Measurements from ENCODE around the gene RBBP9. TPM values are rescaled to one million over a fixed set of nuclear protein-coding genes. Genes with fewer than 3 reads are reported as not detected.

RBBP9 gene
- total RNA-seq (1 to 10 TPM; 3.9 to 7.3 (median 6.3) TPM), polyA plus RNA-seq (1 to 10 TPM; 2.1 to 4.5 TPM)

DNA sequence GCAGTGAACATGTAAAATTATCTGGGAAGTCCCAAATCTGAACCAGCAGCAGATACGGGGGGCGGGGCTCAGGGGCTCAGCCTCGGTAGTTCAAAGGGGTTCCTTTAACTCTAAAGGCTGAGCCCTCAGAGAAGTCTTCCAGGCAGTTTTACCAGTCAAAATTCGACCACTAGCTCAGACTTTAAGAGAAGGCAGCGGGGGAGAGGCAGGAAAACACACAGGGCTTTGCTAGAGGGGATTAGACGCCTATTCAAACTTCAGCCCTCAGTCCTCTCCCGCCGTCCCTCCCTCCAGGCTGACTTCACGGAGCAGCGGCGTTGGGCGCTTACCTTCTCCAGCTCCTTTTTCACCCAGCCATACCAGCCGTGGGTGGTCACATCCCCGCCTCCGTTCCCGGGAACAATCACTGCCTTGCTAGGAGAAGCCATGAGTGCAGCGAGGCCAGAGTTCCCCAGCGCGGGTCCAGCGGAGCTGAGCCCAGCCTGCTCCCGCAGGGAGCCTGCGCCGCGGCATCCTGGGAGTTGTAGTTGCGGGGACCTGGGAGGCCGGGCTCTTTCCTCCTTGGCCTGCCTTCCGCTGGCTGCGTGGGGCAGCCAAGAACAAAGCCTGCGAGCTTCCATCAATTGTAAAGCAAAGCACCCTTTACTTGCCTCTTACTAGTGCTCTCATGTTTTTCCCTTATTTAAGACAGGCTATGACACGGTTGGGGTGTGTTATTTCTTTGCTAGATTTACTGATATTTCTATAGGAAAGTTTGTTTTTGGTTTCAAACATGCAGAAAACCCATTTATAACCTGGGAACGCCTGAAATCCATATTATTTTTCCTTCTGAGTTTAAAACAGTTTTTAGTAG is at the start of gene RBBP9:
Gene RBBP9 (minus strand): TSS at position 486 of the 853 bp plus-strand sequence. CDS start 58 bp downstream, at position 428.
- Histone ChIP-seq H3K27me3 (no peaks in the 10 kb centered on the region), H3K4me1 (peaks cover 0 to 8% (median 0%) of the 10 kb centered on the region in 3 donors), H3K4me3 (peak within 1 kb of the TSS; percentile 65 to 75 (median 74)), H3K27ac (peak within 1 kb of the TSS in 2 of 4 donors; percentile 8 to 26), H3K36me3 (no peaks in the 10 kb centered on the region), H3K9me3 (no peaks in the 10 kb centered on the region)
- DNase-seq (peak; percentile 83 to 95 (median 87)), FAIRE-seq (no peak), ATAC-seq (peak; percentile 100)
- 3% methylated on average over 30 to 31 of the region's 31 CpGs for WGBS, 2 donors
- TF ChIP-seq CTCF (IDR thresholded peaks at IDR 0.05), result no peak
- intact Hi-C loops (cut with DNase I), result no loop called here

DNA sequence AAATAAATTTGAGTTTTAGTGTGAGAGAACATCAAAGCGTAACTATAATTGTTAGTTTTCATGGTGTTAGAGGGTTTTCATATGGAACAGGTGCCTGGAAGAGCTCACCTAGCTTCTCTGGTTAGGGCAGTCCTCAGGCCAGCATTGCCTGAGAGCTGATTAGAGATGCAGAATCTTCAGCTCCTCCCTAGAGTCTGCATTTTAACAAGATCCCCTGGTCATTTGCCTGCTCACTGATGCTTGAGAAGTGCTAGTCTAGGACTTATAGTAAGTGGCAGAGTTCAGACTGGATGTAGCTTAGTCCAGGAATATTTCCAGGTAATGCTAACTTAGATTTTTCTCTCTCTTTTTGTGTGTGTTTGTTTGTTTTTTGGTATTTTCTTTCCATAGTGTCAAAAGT is 48.5 kb upstream of the RBBP9 start:
- TF ChIP-seq CTCF (IDR thresholded peaks at IDR 0.05), result no peak
- ATAC-seq, result no peak
- H3K4me3 ChIP-seq, result no peak overlapping the region
- no peaks in the 10 kb centered on the region for H3K9me3 ChIP-seq
- DNase-seq, result no peak
- H3K27ac ChIP-seq, result no peak overlapping the region
- WGBS, 2 donors, result 97 to 100% methylated on average over 1 of the region's 1 CpG
- no peak for FAIRE-seq
- intact Hi-C loops (cut with DNase I), result no loop called here
- H3K27me3 ChIP-seq, result no peaks in the 10 kb centered on the region
- peaks cover 0 to 39% (median 16%) of the 10 kb centered on the region in 3 donors for H3K36me3 ChIP-seq
- peaks cover 8 to 17% (median 16%) of the 10 kb centered on the region in 3 donors for H3K4me1 ChIP-seq

GRCh38 chr20:18543932-18544331 is 46.9 kb upstream of the RBBP9 start:
- ATAC-seq (peak; percentile 91 to 96 (median 96)), FAIRE-seq (no peak), DNase-seq (peak; percentile 81 to 96 (median 94))
- Histone ChIP-seq H3K9me3 (no peaks in the 10 kb centered on the region), H3K27me3 (no peaks in the 10 kb centered on the region), H3K4me1 (peaks cover 8 to 17% (median 16%) of the 10 kb centered on the region in 3 donors), H3K4me3 (no peak overlapping the region), H3K36me3 (peaks cover 0 to 25% (median 15%) of the 10 kb centered on the region in 3 donors), H3K27ac (peak overlapping the region; percentile 3 to 73 (median 58))
- WGBS, 2 donors, result 13 to 15% methylated on average over 7 of the region's 7 CpGs
- no peak for TF ChIP-seq CTCF (IDR thresholded peaks at IDR 0.05)
- intact Hi-C loops (cut with DNase I), result no loop called here

DNA sequence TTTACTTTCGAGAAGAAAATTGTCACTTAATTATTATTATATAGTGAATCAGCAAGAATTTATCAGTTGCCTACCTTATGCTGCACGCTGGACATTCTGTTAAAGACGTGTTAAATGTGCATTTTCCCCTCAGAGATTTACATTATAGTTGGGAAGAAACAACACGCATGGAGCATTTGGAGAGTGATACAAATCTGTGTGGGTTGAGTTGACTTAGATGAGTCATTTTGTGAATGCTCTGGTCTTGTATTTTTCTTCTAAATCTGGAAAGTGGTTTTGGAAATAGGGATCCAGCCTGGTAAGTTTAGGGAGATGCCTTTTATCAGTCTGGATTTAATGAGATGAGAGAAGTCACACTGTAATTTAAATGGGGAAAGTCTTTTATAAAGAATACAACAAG is 46.2 kb upstream of the RBBP9 start:
- H3K36me3 ChIP-seq, result peaks cover 0 to 21% (median 15%) of the 10 kb centered on the region in 3 donors
- FAIRE-seq, result no peak
- WGBS, 2 donors, result 83 to 84% methylated on average over 4 of the region's 4 CpGs
- TF ChIP-seq CTCF (IDR thresholded peaks at IDR 0.05), result no peak
- DNase-seq, result no peak
- H3K9me3 ChIP-seq, result no peaks in the 10 kb centered on the region
- intact Hi-C loops (cut with DNase I), result no loop called here
- H3K27ac ChIP-seq, result peak overlapping the region in 3 of 4 donors; percentile 47 to 73 (median 67)
- no peak for ATAC-seq
- H3K4me3 ChIP-seq, result no peak overlapping the region
- peaks cover 8 to 17% (median 16%) of the 10 kb centered on the region in 3 donors for H3K4me1 ChIP-seq
- no peaks in the 10 kb centered on the region for H3K27me3 ChIP-seq

GRCh38 chr20:18541741-18542140 is 44.7 kb upstream of the RBBP9 start:
- TF ChIP-seq CTCF (IDR thresholded peaks at IDR 0.05), result no peak
- FAIRE-seq (no peak), DNase-seq (no peak), ATAC-seq (no peak)
- H3K9me3 ChIP-seq, result no peaks in the 10 kb centered on the region
- peaks cover 0 to 16% (median 15%) of the 10 kb centered on the region in 3 donors for H3K36me3 ChIP-seq
- H3K27ac ChIP-seq, result no peak overlapping the region
- peaks cover 8 to 17% (median 16%) of the 10 kb centered on the region in 3 donors for H3K4me1 ChIP-seq
- H3K4me3 ChIP-seq, result no peak overlapping the region
- 47 to 49% methylated on average over 5 of the region's 5 CpGs for WGBS, 2 donors
- intact Hi-C loops (cut with DNase I), result no loop called here
- H3K27me3 ChIP-seq, result no peaks in the 10 kb centered on the region
